Measurements from ENCODE around the gene ILF2. TPM values are rescaled to one million over a fixed set of nuclear protein-coding genes. Genes with fewer than 3 reads are reported as not detected.

Gene ILF2
- total and polyA plus RNA-seq, 2 of the 13 experiments (the other 11 are each of a cell fraction or from before 2014, with no cell fraction given): 292 to 366 TPM

DNA sequence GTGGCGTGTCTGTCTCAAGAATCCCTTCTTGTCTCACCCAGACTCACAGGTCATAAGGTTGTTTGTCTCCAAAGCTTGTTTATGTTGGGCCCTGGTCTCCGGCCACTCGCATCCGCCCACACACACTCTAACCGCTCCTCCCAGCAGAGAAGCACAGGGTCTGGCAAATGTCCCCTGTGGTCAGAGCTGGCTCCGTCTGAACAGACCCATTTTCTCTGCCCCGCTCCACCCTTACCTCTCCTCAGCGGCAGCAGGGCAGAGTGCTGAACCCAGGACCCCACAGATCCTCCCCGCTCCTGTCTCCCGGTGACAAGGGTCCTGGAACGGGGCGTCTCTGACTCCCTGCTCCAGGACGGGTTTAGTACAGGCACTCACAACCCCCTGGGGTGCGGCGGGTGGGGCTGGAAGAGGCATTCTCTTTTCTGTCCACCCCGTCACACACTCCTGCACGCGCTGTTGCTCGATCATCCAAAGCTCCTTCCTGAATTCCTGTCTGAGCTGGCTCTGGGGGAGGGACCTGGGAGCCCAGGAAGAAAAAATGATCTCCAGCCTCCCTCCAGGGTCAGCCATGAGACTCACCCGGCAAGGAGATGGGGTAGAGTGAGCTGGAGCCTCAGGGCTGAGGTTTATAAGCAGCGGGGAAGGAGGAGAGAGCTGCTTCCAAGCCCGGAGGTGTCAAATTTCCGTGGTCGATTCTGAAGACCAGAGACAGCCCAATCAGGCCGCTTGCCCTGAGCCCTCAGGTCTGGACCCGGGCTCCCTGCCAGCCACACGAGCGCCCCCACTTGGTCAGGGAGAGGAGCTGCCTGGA lies 43.7 kb downstream of the ILF2 start, which contains the start of gene S100A13 (continued):
- TF ChIP-seq, protein P1, sequence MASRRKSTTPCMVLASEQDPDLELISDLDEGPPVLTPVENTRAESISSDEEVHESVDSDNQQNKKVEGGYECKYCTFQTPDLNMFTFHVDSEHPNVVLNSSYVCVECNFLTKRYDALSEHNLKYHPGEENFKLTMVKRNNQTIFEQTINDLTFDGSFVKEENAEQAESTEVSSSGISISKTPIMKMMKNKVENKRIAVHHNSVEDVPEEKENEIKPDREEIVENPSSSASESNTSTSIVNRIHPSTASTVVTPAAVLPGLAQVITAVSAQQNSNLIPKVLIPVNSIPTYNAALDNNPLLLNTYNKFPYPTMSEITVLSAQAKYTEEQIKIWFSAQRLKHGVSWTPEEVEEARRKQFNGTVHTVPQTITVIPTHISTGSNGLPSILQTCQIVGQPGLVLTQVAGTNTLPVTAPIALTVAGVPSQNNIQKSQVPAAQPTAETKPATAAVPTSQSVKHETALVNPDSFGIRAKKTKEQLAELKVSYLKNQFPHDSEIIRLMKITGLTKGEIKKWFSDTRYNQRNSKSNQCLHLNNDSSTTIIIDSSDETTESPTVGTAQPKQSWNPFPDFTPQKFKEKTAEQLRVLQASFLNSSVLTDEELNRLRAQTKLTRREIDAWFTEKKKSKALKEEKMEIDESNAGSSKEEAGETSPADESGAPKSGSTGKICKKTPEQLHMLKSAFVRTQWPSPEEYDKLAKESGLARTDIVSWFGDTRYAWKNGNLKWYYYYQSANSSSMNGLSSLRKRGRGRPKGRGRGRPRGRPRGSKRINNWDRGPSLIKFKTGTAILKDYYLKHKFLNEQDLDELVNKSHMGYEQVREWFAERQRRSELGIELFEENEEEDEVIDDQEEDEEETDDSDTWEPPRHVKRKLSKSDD (CRISPR knock-in tag; IDR thresholded peaks at IDR 0.05; ENCODE audit: low read depth): no peak
- TF ChIP-seq, protein P2, sequence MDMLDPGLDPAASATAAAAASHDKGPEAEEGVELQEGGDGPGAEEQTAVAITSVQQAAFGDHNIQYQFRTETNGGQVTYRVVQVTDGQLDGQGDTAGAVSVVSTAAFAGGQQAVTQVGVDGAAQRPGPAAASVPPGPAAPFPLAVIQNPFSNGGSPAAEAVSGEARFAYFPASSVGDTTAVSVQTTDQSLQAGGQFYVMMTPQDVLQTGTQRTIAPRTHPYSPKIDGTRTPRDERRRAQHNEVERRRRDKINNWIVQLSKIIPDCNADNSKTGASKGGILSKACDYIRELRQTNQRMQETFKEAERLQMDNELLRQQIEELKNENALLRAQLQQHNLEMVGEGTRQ (IDR thresholded peaks at IDR 0.05; ENCODE audit: low read depth, low read length): no peak
- TF ChIP-seq, protein P2 (CRISPR knock-in tag; IDR thresholded peaks at IDR 0.05; ENCODE audit: borderline replicate concordance): no peak
- TF ChIP-seq, protein P3, sequence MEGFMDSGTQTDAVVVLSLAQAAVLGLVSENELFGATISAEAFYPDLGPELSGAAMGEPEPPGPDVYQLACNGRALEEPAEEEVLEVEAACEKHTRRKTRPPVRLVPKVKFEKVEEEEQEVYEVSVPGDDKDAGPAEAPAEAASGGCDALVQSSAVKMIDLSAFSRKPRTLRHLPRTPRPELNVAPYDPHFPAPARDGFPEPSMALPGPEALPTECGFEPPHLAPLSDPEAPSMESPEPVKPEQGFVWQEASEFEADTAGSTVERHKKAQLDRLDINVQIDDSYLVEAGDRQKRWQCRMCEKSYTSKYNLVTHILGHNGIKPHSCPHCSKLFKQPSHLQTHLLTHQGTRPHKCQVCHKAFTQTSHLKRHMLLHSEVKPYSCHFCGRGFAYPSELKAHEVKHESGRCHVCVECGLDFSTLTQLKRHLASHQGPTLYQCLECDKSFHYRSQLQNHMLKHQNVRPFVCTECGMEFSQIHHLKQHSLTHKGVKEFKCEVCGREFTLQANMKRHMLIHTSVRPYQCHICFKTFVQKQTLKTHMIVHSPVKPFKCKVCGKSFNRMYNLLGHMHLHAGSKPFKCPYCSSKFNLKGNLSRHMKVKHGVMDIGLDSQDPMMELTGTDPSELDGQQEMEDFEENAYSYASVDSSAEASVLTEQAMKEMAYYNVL (CRISPR knock-in tag; IDR thresholded peaks at IDR 0.05; ENCODE audit: borderline replicate concordance): no peak; the same call in 1 of the 2 replicates
- TF ChIP-seq, protein P4, sequence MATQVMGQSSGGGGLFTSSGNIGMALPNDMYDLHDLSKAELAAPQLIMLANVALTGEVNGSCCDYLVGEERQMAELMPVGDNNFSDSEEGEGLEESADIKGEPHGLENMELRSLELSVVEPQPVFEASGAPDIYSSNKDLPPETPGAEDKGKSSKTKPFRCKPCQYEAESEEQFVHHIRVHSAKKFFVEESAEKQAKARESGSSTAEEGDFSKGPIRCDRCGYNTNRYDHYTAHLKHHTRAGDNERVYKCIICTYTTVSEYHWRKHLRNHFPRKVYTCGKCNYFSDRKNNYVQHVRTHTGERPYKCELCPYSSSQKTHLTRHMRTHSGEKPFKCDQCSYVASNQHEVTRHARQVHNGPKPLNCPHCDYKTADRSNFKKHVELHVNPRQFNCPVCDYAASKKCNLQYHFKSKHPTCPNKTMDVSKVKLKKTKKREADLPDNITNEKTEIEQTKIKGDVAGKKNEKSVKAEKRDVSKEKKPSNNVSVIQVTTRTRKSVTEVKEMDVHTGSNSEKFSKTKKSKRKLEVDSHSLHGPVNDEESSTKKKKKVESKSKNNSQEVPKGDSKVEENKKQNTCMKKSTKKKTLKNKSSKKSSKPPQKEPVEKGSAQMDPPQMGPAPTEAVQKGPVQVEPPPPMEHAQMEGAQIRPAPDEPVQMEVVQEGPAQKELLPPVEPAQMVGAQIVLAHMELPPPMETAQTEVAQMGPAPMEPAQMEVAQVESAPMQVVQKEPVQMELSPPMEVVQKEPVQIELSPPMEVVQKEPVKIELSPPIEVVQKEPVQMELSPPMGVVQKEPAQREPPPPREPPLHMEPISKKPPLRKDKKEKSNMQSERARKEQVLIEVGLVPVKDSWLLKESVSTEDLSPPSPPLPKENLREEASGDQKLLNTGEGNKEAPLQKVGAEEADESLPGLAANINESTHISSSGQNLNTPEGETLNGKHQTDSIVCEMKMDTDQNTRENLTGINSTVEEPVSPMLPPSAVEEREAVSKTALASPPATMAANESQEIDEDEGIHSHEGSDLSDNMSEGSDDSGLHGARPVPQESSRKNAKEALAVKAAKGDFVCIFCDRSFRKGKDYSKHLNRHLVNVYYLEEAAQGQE (IDR thresholded peaks at IDR 0.05; ENCODE audit: borderline replicate concordance in 1 of 2, low read depth in 1 of 2, low read length in 2 of 2): peak in 1 of 2 experiments; percentile 21; a peak in 1 of 4 replicates
- TF ChIP-seq ZC3H4 (CRISPR knock-in tag; IDR thresholded peaks at IDR 0.05; ENCODE audit: borderline replicate concordance): no peak
- TF ChIP-seq ZNF10 (CRISPR knock-in tag; IDR thresholded peaks at IDR 0.05; ENCODE audit: borderline replicate concordance, low read depth): no peak
- no peak for TF ChIP-seq ZNF589 (CRISPR knock-in tag; conservative IDR thresholded peaks at IDR 0.05)
- no peak for TF ChIP-seq ZNF788 (CRISPR knock-in tag; IDR thresholded peaks at IDR 0.05; ENCODE audit: borderline replicate concordance)
- TF ChIP-seq, protein P5, sequence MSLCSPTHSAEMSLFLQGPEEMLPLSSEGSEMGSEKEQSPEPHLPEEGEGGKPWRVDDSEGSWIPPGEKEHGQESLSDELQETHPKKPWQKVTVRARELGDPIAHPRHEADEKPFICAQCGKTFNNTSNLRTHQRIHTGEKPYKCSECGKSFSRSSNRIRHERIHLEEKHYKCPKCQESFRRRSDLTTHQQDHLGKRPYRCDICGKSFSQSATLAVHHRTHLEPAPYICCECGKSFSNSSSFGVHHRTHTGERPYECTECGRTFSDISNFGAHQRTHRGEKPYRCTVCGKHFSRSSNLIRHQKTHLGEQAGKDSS (CRISPR knock-in tag; IDR thresholded peaks at IDR 0.05; ENCODE audit: borderline replicate concordance, low read depth): 0 out of 2 replicates have a peak, but pooled peaks have one; percentile 55
- TF ChIP-seq MBNL3 (CRISPR knock-in tag; conservative IDR thresholded peaks at IDR 0.05): no peak
- no peak for TF ChIP-seq SATB2 (CRISPR knock-in tag; IDR thresholded peaks at IDR 0.05)
- TF ChIP-seq ZMYM4 (CRISPR knock-in tag; IDR thresholded peaks at IDR 0.05): peak; percentile 79
